KMS-11 (cell line): Measurements from ENCODE around the gene NUB1.

ENCODE experiments used
- H2AFZ ChIP-seq: fragments of 200-600 bp; sonication (generic); 2 replicates; pipeline ENCODE4 v1.6.1; 2016; ENCODE audit warnings: antibody characterized with exemption, mixed run types, low read depth
- H3K27ac ChIP-seq: fragments of 200-600 bp; sonication (generic); 2 replicates; pipeline ENCODE4 v1.6.1; 2016; ENCODE audit warnings: mild to moderate bottlenecking, mixed run types
- H3K27me3 ChIP-seq: fragments of 200-600 bp; sonication (generic); 2 replicates; pipeline ENCODE4 v1.6.1; 2017; ENCODE audit warnings: mild to moderate bottlenecking, low read depth, mixed run types, moderate library complexity; ENCODE audit not compliant: insufficient read depth
- H3K36me3 ChIP-seq: fragments of 200-600 bp; sonication (generic); 2 replicates; pipeline ENCODE4 v1.6.1; 2017; ENCODE audit warnings: mild to moderate bottlenecking, mixed run types; ENCODE audit not compliant: insufficient read depth
- H3K4me1 ChIP-seq: fragments of 200-600 bp; sonication (generic); 2 replicates; pipeline ENCODE4 v1.6.1; 2016; ENCODE audit warnings: mild to moderate bottlenecking, low read depth, mixed run types; ENCODE audit not compliant: poor library complexity, severe bottlenecking
- H3K4me2 ChIP-seq: fragments of 200-600 bp; sonication (generic); 2 replicates; pipeline ENCODE4 v1.7.0; 2016; ENCODE audit warnings: mild to moderate bottlenecking, mixed run types
- H3K4me3 ChIP-seq: fragments of 200-600 bp; sonication (generic); IDR thresholded peaks from 2 replicates; pipeline ENCODE4 v1.6.1; 2017; ENCODE audit warnings: low read depth, low read length, mixed read lengths; ENCODE audit not compliant: insufficient read depth
- H3K79me2 ChIP-seq: fragments of 200-600 bp; sonication (generic); 2 replicates; pipeline ENCODE4 v1.6.1; 2016; ENCODE audit warnings: low read depth, mixed run types; ENCODE audit not compliant: insufficient read depth
- H3K9ac ChIP-seq: fragments of 200-600 bp; sonication (generic); 2 replicates; pipeline ENCODE4 v1.6.1; 2016; ENCODE audit warnings: mild to moderate bottlenecking, mixed run types
- H4K20me1 ChIP-seq: fragments of 200-600 bp; sonication (generic); 2 replicates; pipeline ENCODE4 v1.6.1; 2016; ENCODE audit warnings: mild to moderate bottlenecking, mixed run types; ENCODE audit not compliant: insufficient read depth
- TF ChIP-seq, protein P1 (sequence below): fragments of 200-600 bp; sonication (generic); conservative IDR thresholded peaks from 2 replicates; pipeline ENCODE4 v1.6.1; 2017; ENCODE audit warnings: low read depth, mild to moderate bottlenecking, antibody characterized with exemption, low read length, moderate library complexity, mixed read lengths

The NUB1 gene

DNA sequence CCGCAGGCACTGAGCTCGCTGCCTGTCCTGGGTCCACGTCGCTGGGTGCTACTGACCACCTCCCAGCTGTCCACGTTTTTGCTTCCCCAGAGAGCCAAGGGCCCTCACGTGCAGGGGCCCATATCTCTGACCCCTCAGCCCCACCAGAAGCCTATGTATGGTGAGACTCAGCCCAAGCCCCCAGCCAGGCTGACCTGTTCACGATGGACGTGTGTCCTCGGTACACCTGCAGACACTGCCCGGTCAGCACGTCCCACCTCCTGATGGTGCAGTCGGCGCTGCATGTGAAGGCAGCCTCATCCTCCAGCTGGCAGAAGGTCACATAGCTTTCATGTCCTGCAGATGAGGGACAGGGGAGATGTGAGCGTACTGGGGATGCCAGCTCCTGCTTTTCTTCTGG is 58.3 kb downstream of the NUB1 start:
- Histone ChIP-seq H3K4me1 (no peaks in the 10 kb centered on the region), H3K9ac (no peak overlapping the region), H3K79me2 (no peaks in the 10 kb centered on the region), H3K36me3 (no peaks in the 10 kb centered on the region), H3K27me3 (no peaks in the 10 kb centered on the region), H3K4me3 (no peak overlapping the region), H2AFZ (no peak overlapping the region), H4K20me1 (no peaks in the 10 kb centered on the region), H3K27ac (no peak overlapping the region), H3K4me2 (no peak overlapping the region)
- TF ChIP-seq, protein P1, sequence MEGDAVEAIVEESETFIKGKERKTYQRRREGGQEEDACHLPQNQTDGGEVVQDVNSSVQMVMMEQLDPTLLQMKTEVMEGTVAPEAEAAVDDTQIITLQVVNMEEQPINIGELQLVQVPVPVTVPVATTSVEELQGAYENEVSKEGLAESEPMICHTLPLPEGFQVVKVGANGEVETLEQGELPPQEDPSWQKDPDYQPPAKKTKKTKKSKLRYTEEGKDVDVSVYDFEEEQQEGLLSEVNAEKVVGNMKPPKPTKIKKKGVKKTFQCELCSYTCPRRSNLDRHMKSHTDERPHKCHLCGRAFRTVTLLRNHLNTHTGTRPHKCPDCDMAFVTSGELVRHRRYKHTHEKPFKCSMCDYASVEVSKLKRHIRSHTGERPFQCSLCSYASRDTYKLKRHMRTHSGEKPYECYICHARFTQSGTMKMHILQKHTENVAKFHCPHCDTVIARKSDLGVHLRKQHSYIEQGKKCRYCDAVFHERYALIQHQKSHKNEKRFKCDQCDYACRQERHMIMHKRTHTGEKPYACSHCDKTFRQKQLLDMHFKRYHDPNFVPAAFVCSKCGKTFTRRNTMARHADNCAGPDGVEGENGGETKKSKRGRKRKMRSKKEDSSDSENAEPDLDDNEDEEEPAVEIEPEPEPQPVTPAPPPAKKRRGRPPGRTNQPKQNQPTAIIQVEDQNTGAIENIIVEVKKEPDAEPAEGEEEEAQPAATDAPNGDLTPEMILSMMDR: no peak

DNA sequence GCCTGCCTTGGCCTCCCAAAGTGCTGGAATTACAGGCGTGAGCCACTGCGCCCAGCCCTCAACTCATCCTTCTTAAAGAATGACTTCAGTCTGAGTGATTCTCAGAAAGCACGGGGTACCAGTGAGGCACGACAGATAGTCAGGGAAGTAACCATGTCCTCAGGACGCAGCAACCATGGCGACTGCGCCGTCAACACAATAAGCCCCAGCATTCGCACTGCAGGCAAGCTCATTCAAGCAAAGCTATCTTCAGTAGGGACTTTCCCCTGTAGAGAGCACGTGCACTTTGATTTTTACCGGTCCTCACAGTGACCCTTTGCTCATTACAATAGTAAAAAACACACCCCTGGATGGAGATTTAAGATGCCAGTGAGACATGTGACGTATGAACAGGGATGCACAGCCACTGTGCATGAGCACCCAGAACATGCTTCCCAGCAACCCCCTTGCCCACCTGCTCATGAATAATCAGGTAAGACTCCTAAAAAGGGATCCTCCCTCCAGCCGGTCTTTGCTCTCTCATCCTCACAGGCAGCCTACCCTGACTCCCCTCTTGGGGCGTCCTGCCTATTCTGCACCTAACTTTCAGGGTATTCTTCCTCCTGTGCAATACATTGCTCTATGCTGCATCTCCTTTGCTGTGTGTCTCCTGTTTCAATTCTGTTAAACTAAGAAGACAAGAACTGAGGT is 59.2 kb downstream of the NUB1 start:
- no peaks in the 10 kb centered on the region for H3K36me3 ChIP-seq
- H3K9ac ChIP-seq: no peak overlapping the region
- no peaks in the 10 kb centered on the region for H3K4me1 ChIP-seq
- TF ChIP-seq, protein P1: no peak
- H3K4me3 ChIP-seq: no peak overlapping the region
- no peak overlapping the region for H2AFZ ChIP-seq
- H3K27ac ChIP-seq: no peak overlapping the region
- no peaks in the 10 kb centered on the region for H3K27me3 ChIP-seq
- H3K4me2 ChIP-seq: no peak overlapping the region
- H3K79me2 ChIP-seq: no peaks in the 10 kb centered on the region
- no peaks in the 10 kb centered on the region for H4K20me1 ChIP-seq

DNA sequence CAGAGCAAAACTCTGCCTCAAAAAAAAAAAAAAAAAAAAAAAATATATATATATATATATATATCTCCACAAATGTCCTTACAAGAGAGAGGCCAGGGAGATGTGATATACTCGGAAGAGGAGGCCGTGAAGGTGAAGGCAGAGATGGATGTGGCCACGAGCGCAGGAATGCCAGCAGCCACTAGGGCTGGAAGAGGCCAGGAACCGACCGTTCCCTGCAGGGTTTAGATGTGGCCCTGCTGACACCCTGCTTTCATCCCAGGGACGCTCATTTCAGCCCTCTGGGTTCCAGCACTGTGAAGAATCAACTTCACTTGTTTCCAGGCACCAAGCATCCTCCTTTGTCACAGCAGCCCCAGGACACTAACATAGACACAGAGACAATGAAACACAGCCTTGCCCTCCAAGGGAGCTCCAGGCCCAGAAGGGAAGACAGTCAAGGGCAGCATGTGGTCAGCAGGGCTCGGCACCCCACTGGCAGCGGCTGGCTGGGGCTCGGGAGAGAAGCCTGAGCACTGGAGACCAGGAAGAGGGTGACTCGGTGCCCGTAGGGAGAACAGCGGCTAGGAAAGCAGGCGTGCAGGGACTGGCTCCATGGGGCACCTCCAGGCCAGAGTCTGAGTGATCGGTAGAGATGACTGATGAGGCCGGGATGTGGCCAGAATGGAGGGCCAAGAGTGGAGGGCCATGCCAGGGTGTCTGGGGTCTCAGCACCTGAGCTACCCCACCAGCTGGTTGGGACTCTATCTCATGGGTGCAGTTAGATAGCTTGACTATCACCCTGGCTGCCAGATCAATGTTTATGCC is 60.6 kb downstream of the NUB1 start:
- H3K9ac ChIP-seq: no peak overlapping the region
- no peak overlapping the region for H3K4me2 ChIP-seq
- H2AFZ ChIP-seq: no peak overlapping the region
- H3K79me2 ChIP-seq: no peaks in the 10 kb centered on the region
- no peaks in the 10 kb centered on the region for H3K36me3 ChIP-seq
- H3K27me3 ChIP-seq: no peaks in the 10 kb centered on the region
- no peaks in the 10 kb centered on the region for H3K4me1 ChIP-seq
- no peaks in the 10 kb centered on the region for H4K20me1 ChIP-seq
- no peak overlapping the region for H3K4me3 ChIP-seq
- TF ChIP-seq, protein P1: no peak
- no peak overlapping the region for H3K27ac ChIP-seq

DNA sequence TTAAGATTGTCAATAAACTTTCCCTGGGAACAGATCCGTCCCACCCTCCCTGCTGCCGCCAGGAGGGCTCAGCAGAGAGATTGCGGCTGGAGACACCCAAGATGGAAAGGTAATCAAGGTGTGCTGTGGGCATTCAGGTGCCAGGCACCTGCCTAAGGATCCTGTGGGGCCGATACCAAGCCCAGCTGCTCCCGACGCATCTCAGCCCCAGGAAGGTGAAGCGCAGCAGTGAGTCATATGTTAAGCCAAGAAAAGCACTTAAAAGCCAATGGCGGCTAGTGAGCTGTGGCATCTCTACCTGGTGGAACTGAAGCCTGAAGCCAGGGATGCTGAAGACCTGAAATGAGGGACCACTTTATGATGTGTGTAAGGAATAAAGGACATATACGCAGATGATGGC is 62.2 kb downstream of the NUB1 start:
- H3K27me3 ChIP-seq: no peaks in the 10 kb centered on the region
- H3K79me2 ChIP-seq: no peaks in the 10 kb centered on the region
- no peaks in the 10 kb centered on the region for H3K4me1 ChIP-seq
- no peak overlapping the region for H3K4me2 ChIP-seq
- no peak overlapping the region for H3K27ac ChIP-seq
- H3K4me3 ChIP-seq: no peak overlapping the region
- H3K9ac ChIP-seq: no peak overlapping the region
- TF ChIP-seq, protein P1: no peak
- H4K20me1 ChIP-seq: no peaks in the 10 kb centered on the region
- H3K36me3 ChIP-seq: no peaks in the 10 kb centered on the region
- no peak overlapping the region for H2AFZ ChIP-seq
